Vagina (tissue), 2 donors: ENCODE results near the gene SCN9A. TPM values are rescaled to one million over a fixed set of nuclear protein-coding genes. Genes with fewer than 3 reads are reported as not detected.

Experiments
- DNase-seq, 2 donors: peaks; one replicate each; pipeline ENCODE4 v3.0.0-alpha.2; 2017; ENCODE audit errors: extremely low spot score in 2 of 2
- H3K27ac ChIP-seq: fragments of 200-600 bp; sonication (generic); one replicate; pipeline ENCODE4 v1.5.1; 2019
- H3K27me3 ChIP-seq: fragments of 200-600 bp; sonication (generic); one replicate; pipeline ENCODE4 v1.5.1; 2019
- H3K36me3 ChIP-seq, 2 donors: fragments of 200-600 bp; sonication (generic); one replicate each; pipeline ENCODE4 v1.5.1; 2017 to 2019
- H3K4me1 ChIP-seq: fragments of 200-600 bp; sonication (generic); one replicate; pipeline ENCODE4 v1.5.1; 2019
- H3K4me3 ChIP-seq, 2 donors: fragments of 200-600 bp; sonication (generic); 1 replicate in 1 of 2; 2 replicates in 1 of 2; pipeline ENCODE4 v1.5.1; 2016 to 2019
- H3K9me3 ChIP-seq: fragments of 200-600 bp; sonication (generic); one replicate; pipeline ENCODE4 v1.5.1; 2019
- CTCF ChIP-seq, 3 experiments: fragments of 450-650 bp in 2 of 3; fragments of 200-600 bp in 1 of 3; sonication (generic) in 1 of 3; IDR thresholded peaks; one replicate each; pipeline ENCODE4 v1.5.1; 2017 to 2019; ENCODE audit warnings: antibody characterized with exemption in 3 of 3, mild to moderate bottlenecking in 2 of 3, moderate library complexity in 2 of 3
- POLR2A ChIP-seq, 2 donors: fragments of 450-650 bp; IDR thresholded peaks; one replicate each; pipeline ENCODE4 v1.6.1; 2017; ENCODE audit warnings: antibody characterized with exemption in 2 of 2, mild to moderate bottlenecking in 2 of 2, moderate library complexity in 2 of 2
- POLR2AphosphoS5 ChIP-seq, 2 donors: sonication (generic); formaldehyde crosslinking; IDR thresholded peaks; one replicate each; pipeline ENCODE4 v1.9.0; 2017; ENCODE audit warnings: antibody characterized with exemption in 2 of 2, mild to moderate bottlenecking in 2 of 2, low read depth in 1 of 2; ENCODE audit not compliant: insufficient read depth in 1 of 2
- intact Hi-C: fragments of 100-400 bp; cut with DNase I; formaldehyde crosslinking; loops from one replicate; pipeline ENCODE4 v1.15.1; 2023
- total RNA-seq: library from RNA; depleted of rRNA; stranded (reverse); fragments of >200 nt; gene quantifications from one replicate; pipeline ENCODE4 v1.2.3, GENCODE V29; 2016

Gene SCN9A
- total RNA-seq, 1 donor from 2014 or later, result 4.9 TPM

DNA sequence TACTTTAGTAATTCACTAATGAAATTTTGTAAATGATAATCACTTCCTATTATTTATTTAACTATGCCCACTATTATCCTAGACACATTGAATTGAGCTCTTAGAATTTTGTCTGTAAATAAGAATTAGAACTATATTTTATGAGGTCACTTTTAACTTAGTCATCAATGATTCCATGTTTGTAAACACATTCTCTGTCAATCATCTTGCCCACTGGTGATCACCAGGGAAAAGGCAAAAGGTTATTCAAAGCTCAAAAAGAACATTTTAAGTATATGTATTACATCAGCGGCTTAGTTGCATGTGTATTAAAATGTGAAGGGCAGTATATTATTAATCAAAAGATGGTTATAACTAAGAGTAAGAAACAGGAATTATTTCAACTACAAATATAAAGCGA is 25.2 kb downstream of the SCN9A start:
- TF ChIP-seq POLR2A (IDR thresholded peaks at IDR 0.05), result no peak
- TF ChIP-seq CTCF (IDR thresholded peaks at IDR 0.05), result no peak
- TF ChIP-seq POLR2AphosphoS5 (IDR thresholded peaks at IDR 0.05; ENCODE audit: insufficient read depth in 1 of 2, low read depth in 1 of 2), result no peak
- intact Hi-C loops, result no loop called here
- H3K9me3 ChIP-seq, result no peaks in the 10 kb centered on the region

DNA sequence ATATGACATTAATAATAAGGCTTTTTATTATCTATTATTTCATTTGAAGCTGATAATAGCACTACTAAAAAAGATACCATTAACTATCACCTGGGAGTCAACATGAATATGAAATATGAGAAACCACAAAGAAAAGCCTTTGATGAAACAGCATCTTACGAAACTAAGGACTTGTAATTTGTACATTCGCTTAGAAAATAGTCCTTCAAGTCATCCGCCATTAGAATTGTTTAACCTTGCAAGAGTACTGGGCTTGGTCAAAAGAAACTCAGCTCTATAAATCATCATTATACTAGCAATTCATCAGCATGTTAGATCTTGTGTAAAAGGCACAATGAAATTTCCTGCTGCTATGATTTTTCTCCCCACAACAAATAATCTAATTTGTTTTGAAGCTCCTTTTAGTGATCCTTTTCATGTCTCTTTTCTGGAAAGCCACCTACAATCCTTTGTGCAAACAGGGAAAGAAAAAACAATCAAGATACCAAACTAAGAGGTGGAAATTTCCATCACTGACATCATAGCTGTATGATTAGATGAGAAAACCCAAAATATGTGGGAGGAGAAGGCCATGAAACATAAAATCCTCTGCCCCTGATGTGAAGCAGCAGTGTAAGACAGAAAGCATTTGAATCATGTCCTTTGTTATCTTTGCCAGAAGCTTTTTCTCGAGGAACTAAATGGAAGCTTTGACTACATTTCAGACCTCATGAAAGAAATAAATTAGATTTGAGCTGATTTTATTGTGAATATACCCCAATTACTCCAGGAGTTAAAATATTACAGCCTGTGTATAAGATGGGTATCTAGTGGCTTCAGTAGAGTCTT is 31.2 kb downstream of the SCN9A start:
- Histone ChIP-seq H3K36me3 (no peaks in the 10 kb centered on the region), H3K27ac (no peak overlapping the region), H3K4me1 (no peaks in the 10 kb centered on the region), H3K9me3 (no peaks in the 10 kb centered on the region), H3K4me3 (no peak overlapping the region), H3K27me3 (no peaks in the 10 kb centered on the region)
- no peak for DNase-seq
- TF ChIP-seq POLR2AphosphoS5 (IDR thresholded peaks at IDR 0.05; ENCODE audit: insufficient read depth in 1 of 2, low read depth in 1 of 2), result no peak
- TF ChIP-seq POLR2A (IDR thresholded peaks at IDR 0.05), result no peak
- TF ChIP-seq CTCF (IDR thresholded peaks at IDR 0.05), result no peak
- intact Hi-C loops, result no loop called here

More for the DNA sequence above, 25.2 kb downstream of the SCN9A start:
- H3K4me3 ChIP-seq, result no peak overlapping the region
- H3K4me1 ChIP-seq, result no peaks in the 10 kb centered on the region
- no peak for DNase-seq
- H3K36me3 ChIP-seq, result no peaks in the 10 kb centered on the region
- H3K27me3 ChIP-seq, result no peaks in the 10 kb centered on the region
- no peak overlapping the region for H3K27ac ChIP-seq

DNA sequence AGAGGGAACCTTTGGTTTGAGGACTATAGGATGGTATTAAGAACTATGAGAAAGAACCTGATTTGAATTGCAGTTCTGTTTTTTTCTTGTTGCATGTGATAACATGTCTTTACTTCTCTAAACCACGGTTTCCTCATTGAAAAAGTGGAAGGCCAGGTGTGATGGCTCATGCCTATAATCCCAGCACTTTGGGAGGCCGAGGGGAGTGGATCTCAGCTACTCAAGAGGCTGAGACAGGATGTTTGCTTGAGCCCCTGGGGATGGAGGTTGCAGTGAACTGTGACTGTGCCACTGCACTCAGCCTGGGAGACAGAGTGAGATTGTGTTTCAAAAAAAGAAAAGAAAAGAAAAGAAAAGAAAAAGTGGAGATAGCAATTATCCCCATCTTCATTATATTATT is 32.3 kb downstream of the SCN9A start:
- intact Hi-C loops, result no loop called here
- H3K4me3 ChIP-seq, result no peak overlapping the region
- H3K4me1 ChIP-seq, result no peaks in the 10 kb centered on the region
- no peaks in the 10 kb centered on the region for H3K9me3 ChIP-seq
- no peak for TF ChIP-seq CTCF (IDR thresholded peaks at IDR 0.05)
- no peak for TF ChIP-seq POLR2AphosphoS5 (IDR thresholded peaks at IDR 0.05; ENCODE audit: insufficient read depth in 1 of 2, low read depth in 1 of 2)
- no peak for TF ChIP-seq POLR2A (IDR thresholded peaks at IDR 0.05)
- no peaks in the 10 kb centered on the region for H3K27me3 ChIP-seq
- no peak for DNase-seq
- H3K27ac ChIP-seq, result no peak overlapping the region
- H3K36me3 ChIP-seq, result no peaks in the 10 kb centered on the region

GRCh38 chr2:166341426-166341825 is 34.3 kb downstream of the SCN9A start:
- TF ChIP-seq CTCF (IDR thresholded peaks at IDR 0.05) (no peak), POLR2AphosphoS5 (IDR thresholded peaks at IDR 0.05; ENCODE audit: insufficient read depth in 1 of 2, low read depth in 1 of 2) (no peak), POLR2A (IDR thresholded peaks at IDR 0.05) (no peak)
- DNase-seq, result no peak
- H3K4me3 ChIP-seq, result no peak overlapping the region
- H3K27me3 ChIP-seq, result no peaks in the 10 kb centered on the region
- H3K9me3 ChIP-seq, result no peaks in the 10 kb centered on the region
- intact Hi-C loops, result no loop called here
- no peaks in the 10 kb centered on the region for H3K36me3 ChIP-seq
- H3K27ac ChIP-seq, result no peak overlapping the region
- no peaks in the 10 kb centered on the region for H3K4me1 ChIP-seq

- intact Hi-C loops, result no loop called here
- Histone ChIP-seq H3K27me3 (no peaks in the 10 kb centered on the region), H3K36me3 (no peaks in the 10 kb centered on the region), H3K9me3 (no peaks in the 10 kb centered on the region), H3K4me3 (no peak overlapping the region), H3K27ac (no peak overlapping the region), H3K4me1 (no peaks in the 10 kb centered on the region)
- no peak for TF ChIP-seq POLR2AphosphoS5 (IDR thresholded peaks at IDR 0.05; ENCODE audit: insufficient read depth in 1 of 2, low read depth in 1 of 2)
- no peak for TF ChIP-seq POLR2A (IDR thresholded peaks at IDR 0.05)
- TF ChIP-seq CTCF (IDR thresholded peaks at IDR 0.05), result no peak
- no peak for DNase-seq
Measured at GRCh38 chr2:166338831-166339339, 36.9 kb downstream of the SCN9A start.
